HG03520 (cell line): Measurements from ENCODE around the gene EMSY.
"Not testable (repeated sequence)": the region's sequence is repeated elsewhere in the genome, so short reads cannot be mapped to it uniquely, and the experiment has no call there.

Experiments used
- ATAC-seq: cut with Tn5 transposase; IDR thresholded peaks from one replicate; pipeline ENCODE4 v1.9.1; 2021; ENCODE audit warnings: mild to moderate bottlenecking, moderate library complexity; ENCODE audit not compliant: unreplicated experiment

Gene EMSY

GRCh38 chr11:76568139-76568538, 123.3 kb downstream of the EMSY start:
- no peak for ATAC-seq

GRCh38 chr11:76568621-76569020, 123.8 kb downstream of the EMSY start:
- ATAC-seq = no peak

GRCh38 chr11:76572181-76572875, 127.5 kb downstream of the EMSY start:
- not testable (repeated sequence) for ATAC-seq

- no peak for ATAC-seq
These were observed 129.6 kb downstream of the EMSY start for GRCh38 chr11:76574406-76574805.

- no peak for ATAC-seq
These were observed 130.1 kb downstream of the EMSY start for GRCh38 chr11:76574879-76575278.

- no peak for ATAC-seq
These were observed 132.6 kb downstream of the EMSY start for GRCh38 chr11:76577226-76577920.

- no peak for ATAC-seq
These were observed 133.3 kb downstream of the EMSY start for GRCh38 chr11:76577921-76578653.

GRCh38 chr11:76578654-76579055, 133.8 kb downstream of the EMSY start:
- ATAC-seq = no peak

- no peak for ATAC-seq
These were observed 134.4 kb downstream of the EMSY start for GRCh38 chr11:76579056-76579751.

- no peak for ATAC-seq
These were observed 134.9 kb downstream of the EMSY start for GRCh38 chr11:76579752-76580151.

- ATAC-seq = not testable (repeated sequence)
These were observed 137.7 kb downstream of the EMSY start for GRCh38 chr11:76582471-76582870.

GRCh38 chr11:76587820-76588454, 143.1 kb downstream of the EMSY start:
- no peak for ATAC-seq

- no peak for ATAC-seq
These were observed 143.9 kb downstream of the EMSY start for GRCh38 chr11:76588455-76589325.

GRCh38 chr11:76589477-76589876, 144.7 kb downstream of the EMSY start:
- ATAC-seq = no peak

GRCh38 chr11:76589964-76590950, 145.4 kb downstream of the EMSY start:
- no peak for ATAC-seq

GRCh38 chr11:76591416-76591815, 146.6 kb downstream of the EMSY start:
- no peak for ATAC-seq

- no peak for ATAC-seq
These were observed 147.5 kb downstream of the EMSY start for GRCh38 chr11:76592025-76592914.

- no peak for ATAC-seq
These were observed 148.1 kb downstream of the EMSY start for GRCh38 chr11:76592961-76593360.
